Activated CD8-positive, alpha-beta memory T cell treated with anti-CD3 and anti-CD28 coated beads, Interleukin-2, amount 50 U/mL, for 1 hour (primary cell): Measurements from ENCODE around the gene KLHL8.
"Not testable (repeated sequence)": the region's sequence is repeated elsewhere in the genome, so short reads cannot be mapped to it uniquely, and the experiment has no call there.

Source experiments
- DNase-seq: peaks from one replicate; pipeline ENCODE4 v3.0.0-alpha.2; 2020; ENCODE audit errors: extremely low read depth

The KLHL8 gene

DNA sequence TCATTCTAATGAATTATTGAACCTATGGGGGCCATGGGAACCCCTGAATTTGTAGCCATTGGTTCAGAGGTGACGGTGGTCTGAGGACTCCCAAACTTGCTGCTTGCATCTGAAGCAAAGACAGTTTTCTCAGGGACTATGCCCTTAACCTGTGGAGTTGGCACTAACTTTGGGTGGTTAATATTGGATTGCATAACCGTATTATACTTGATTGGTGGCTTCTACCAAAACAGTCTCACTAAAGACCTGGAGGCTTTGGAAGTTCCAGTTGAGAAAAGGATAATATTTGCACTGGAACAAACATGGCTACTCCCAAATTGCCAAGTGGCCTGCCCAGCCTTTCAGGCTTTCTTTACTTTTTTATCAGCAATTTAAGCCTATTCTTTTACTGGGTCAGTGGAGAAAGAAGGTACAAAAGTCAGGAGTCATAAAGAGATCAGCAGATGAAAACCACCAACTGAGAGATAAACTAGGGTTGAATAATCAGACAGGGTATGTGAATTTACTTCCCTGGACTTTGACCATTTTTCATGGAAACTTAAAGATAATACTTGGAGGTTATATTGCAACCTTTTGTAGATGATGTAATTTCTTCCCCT, 7.9 kb upstream of the KLHL8 start:
- no peak for DNase-seq

DNA sequence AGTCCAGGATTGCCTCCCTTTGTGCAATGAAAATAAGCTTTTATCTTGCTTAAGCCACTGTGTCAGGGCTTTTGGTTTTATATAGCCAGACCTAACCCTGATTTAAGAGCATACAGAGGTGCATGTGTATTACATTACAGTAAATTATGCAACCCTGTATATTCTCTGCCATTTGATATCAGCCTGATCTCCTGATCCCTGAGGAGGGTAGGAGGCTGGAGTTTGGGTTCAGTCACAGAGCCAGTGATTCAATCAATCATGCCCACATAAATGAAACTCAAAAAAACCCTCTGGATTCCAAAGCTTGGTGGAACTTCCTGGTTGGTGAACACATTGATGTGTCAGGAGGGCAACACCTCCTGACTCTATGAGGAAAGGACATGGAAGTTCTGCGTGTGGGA, 7.3 kb upstream of the KLHL8 start:
- DNase-seq: no peak

- DNase-seq: no peak
Observed at GRCh38 chr4:87225936-87226335, 5.5 kb upstream of the KLHL8 start.

- no peak for DNase-seq
Observed at GRCh38 chr4:87224141-87224923, 3.9 kb upstream of the KLHL8 start.

DNA sequence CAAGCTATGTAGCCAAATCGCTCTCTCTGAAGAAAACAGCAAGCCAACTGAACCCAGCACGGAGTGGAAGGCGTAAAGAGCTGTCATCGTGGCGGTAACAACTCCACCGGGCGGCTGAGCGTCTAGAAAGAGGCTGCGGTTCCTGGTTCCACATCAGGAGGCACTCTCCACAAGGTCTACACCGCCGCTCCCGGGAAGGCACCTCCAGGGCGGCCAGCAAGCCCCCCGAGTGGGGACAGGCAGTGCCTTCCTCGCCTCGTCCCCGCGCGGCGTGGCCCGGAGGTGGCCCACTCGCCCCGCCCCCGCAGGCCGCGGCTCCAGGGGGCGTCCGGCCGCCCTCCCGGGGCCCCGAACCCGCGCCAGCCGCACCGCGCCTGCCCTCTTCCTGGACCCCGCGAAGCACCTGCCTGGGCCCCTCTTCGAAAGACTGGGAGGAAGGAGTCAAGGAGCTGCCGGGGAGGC, 755 bp downstream of the KLHL8 start:
- no peak for DNase-seq

GRCh38 chr4:87217235-87217763, 3.1 kb downstream of the KLHL8 start:
- not testable (repeated sequence) for DNase-seq

DNA sequence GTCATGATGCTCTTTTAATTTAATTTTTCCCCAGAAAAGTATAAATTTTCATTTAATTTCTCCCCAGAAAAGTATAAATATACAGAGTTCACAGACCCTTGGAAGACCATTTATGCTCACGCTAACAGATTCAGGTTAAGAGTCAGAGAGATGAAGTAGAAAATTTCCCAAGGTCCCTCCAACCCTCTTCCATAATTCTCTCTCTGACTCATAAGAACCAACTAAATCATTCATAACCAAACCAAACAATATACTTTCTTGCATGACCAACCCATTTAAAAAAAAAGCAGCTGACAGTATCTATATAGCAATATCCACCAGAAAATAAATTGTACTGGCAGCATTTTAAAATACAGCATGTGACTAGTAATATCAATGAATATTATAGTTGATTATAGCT, 3.9 kb downstream of the KLHL8 start:
- DNase-seq: no peak

- DNase-seq: no peak
Observed at GRCh38 chr4:87213421-87214075, 6.9 kb downstream of the KLHL8 start.

DNA sequence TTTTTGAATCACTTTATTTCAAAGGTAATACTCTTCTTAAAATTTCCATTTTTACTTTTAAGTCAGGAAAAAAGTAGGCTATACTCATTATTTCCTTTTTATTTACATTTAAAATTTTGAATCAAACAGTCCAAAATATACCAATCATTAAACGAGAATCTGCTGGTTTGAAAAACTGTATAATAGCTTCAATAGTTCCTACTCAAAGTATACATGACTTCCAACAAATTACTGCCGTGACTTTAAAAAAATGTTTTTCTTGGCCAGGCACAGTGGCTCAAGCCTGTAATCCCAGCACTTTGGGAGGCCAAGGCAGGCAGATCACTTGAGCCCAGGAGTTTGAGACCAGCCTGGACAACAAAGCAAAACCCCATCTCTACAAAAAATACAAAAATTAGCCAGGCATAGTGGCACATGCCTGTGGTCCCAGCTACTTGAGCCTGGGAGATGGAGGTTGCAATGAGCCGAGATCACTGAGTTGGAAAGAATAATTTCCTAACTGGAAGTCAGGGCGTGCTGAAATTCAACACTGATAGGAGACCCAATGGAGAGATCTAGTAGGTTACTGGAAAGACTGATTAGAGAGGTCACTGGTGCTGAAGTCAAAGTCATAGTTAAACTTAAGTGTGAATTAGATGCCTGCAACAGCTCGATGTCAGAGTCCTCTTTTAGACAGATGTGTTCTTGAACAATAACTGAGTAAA, 9.0 kb downstream of the KLHL8 start:
- DNase-seq: no peak

GRCh38 chr4:87209696-87210095, 10.7 kb downstream of the KLHL8 start:
- DNase-seq: no peak

DNA sequence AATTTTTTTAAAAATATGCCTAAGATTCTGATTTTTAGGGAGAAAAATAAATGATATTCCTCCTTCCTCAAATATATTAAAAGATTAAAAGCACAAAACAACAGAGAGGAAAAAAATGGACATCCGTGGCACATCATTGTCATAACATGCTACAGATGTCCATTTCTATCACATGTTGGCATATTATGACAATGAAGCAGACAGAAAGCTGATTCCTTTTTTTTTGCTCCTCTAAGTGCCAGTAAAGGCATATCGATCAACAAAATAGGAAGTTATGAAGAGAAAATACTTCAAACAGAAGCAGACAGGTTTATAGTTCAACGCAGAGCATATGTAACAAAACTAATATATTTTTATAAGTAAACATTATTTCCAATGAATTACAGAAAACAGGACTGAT, 11.2 kb downstream of the KLHL8 start:
- DNase-seq: no peak

DNA sequence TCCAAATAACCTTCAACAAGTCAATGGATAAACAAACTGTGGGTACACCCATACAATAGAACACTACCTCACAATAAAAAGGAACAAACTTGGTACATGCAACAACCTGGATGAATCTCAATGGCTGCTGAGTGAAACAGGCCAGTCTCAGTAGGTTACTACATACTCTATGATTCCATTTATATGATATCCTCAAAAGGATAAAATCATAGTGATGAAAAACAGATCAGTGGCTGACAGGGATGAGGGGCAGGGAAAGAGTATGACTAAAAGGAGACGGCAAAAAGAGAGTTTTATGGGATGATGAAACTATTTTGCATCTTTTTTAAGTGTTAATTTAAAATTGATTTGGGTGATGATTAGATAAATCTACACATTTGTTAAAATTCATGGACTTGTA, 15.9 kb downstream of the KLHL8 start:
- DNase-seq: no peak

DNA sequence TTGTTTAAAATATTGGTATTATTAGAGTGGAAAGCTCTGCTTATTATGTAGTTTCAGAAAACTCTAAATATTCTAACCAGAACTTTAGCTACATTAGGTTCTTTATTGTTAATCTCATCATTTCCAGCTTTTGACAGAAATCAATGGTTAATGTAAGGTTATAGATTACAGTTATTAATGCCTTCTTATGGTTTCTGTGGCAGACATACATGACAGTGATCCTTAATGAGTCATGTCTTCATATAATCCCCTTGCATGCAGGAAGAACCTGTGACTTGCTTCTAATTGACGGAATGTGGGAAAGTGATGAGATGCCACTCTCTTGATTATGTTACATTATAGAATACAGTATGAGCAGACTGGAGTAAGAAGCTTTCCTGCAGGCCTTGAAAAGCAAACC, 23.5 kb downstream of the KLHL8 start:
- no peak for DNase-seq

DNA sequence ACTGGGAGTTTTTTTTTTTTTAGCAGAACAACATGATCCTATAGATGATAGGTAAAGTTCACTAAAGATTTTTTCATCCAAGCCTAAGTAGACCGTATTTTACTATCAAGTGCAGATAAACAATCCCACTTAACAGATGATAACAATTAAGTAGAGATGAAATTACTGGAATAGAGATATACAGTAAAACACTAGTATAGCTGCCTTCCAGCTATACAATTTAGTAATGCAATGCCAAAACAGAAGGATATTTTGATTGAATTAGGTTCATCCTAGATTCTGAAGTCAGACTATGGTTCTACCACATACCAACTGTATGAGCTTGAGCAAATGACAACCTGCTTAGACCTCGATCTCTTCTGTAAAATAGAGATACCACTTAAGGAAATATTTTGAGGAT, 24.3 kb downstream of the KLHL8 start:
- DNase-seq: no peak

GRCh38 chr4:87193958-87194675, 26.3 kb downstream of the KLHL8 start:
- no peak for DNase-seq

DNA sequence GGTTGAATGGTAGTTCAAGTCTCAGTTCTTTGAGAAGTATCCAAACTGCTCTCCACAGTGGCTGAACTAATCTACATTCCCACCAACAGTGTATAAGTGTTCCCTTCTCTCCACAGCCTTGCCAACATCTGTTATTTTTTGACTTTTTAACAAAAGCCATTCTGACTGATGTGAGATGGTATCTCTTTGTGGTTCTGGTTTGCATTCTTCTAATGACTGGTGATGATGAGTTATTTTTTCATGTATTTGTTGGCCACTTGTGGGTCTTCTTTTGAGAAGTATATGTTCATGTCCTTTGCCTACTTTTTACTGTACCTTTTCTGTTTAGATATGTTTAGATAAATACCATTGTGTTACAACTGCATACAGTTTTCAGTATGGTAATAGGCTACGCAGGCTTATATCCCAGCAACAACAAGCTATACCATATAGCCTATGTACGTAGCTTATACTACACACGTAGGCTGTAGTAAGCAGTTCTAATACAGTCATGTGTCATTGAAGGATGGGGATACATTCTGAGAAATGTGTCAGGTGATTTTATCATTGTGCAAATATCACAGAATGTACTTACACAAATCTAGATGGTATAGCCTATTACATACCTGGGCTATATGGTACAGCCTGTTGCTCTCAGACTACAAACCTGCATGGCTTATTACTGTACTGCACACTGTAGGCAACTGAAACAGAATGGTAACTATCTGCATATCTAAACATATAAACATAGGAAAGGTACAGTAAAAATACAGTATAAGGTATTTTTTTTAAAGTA, 28.1 kb downstream of the KLHL8 start:
- no peak for DNase-seq

GRCh38 chr4:87188932-87189331, 31.5 kb downstream of the KLHL8 start:
- no peak for DNase-seq

DNA sequence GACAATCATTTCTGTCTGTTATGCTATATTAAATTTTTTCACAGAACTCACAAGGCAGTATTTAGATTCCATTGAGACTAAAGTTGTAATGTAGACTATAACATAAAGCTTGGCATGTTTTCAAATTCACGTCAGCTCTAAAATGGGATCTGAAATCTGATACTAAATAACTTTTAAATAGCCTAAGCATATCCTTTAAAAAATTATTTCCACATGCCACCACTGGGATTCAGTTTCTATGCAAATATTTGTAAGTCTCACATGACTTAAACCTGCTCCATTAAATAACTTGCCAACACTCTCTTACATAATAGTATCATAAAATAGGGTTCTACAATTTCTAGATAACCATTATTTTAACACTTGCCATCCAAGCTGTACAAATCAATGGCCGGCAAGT, 32.4 kb downstream of the KLHL8 start:
- no peak for DNase-seq

DNA sequence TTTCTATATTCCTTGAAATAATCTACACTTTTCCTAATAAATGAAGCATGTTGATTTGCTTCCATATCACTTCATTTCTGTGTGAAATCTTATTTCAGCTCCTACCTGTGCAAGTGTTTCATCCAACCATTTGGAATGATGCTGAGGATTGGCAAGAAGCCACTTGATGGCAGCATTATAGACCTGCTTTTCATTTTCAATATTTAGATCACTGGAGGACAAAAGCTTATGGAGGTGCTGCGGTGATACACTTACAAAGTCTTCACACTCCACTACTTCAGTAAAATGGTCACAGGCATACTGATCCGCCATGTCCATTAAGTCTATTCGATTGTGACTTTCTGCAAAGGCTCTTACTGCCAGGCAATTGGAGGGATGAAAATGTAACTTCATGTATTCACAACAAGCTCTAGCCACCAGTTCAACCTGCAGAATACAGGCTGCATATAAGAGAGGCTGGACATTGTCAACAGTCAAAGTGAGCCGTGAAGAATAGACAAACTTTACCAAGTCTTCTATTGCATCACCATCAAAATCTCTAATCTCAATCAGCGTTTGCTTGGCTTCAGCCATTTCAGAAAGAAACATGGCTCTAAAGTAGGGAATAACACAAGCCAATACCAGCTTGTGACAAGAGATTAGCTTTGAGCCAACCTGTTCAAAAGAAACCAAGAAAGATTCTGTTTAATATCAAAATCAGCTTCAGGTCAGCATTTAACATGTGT, 35.1 kb downstream of the KLHL8 start:
- no peak for DNase-seq

GRCh38 chr4:87180767-87181166, 39.7 kb downstream of the KLHL8 start:
- no peak for DNase-seq
